ENCODE measurements around the gene EFCAB9. TPM values are rescaled to one million over a fixed set of nuclear protein-coding genes. Genes with fewer than 3 reads are reported as not detected.

The EFCAB9 gene
- total RNA-seq, 1 donor from 2014 or later, result not detected

- no peak for FAIRE-seq
- no peak for DNase-seq (ENCODE audit: low spot score in 2 of 2)
Measured at GRCh38 chr5:172234031-172234430, 40.1 kb downstream of the EFCAB9 start.

- FAIRE-seq, result no peak
- no peak for DNase-seq (ENCODE audit: low spot score in 2 of 2)
Measured at GRCh38 chr5:172235132-172235780, 41.3 kb downstream of the EFCAB9 start.

- no peak for DNase-seq (ENCODE audit: low spot score in 2 of 2)
- no peak for FAIRE-seq
Measured at GRCh38 chr5:172235827-172236736, 42.1 kb downstream of the EFCAB9 start.

GRCh38 chr5:172238334-172238733 lies 44.4 kb downstream of the EFCAB9 start:
- DNase-seq (ENCODE audit: low spot score in 2 of 2) (no peak), FAIRE-seq (no peak)

GRCh38 chr5:172243302-172243701 lies 49.3 kb downstream of the EFCAB9 start:
- no peak for DNase-seq (ENCODE audit: low spot score in 2 of 2)
- FAIRE-seq, result no peak

GRCh38 chr5:172245046-172245445 lies 51.1 kb downstream of the EFCAB9 start:
- no peak for DNase-seq (ENCODE audit: low spot score in 2 of 2)
- no peak for FAIRE-seq

GRCh38 chr5:172245703-172246125 lies 51.7 kb downstream of the EFCAB9 start:
- DNase-seq (ENCODE audit: low spot score in 2 of 2) (no peak), FAIRE-seq (no peak)

- DNase-seq (ENCODE audit: low spot score in 2 of 2) (no peak), FAIRE-seq (no peak)
Measured at GRCh38 chr5:172248637-172249036, 54.7 kb downstream of the EFCAB9 start.

- DNase-seq (ENCODE audit: low spot score in 2 of 2) (no peak), FAIRE-seq (no peak)
Measured at GRCh38 chr5:172251419-172251818, 57.4 kb downstream of the EFCAB9 start.

GRCh38 chr5:172252501-172252900 lies 58.5 kb downstream of the EFCAB9 start:
- DNase-seq (ENCODE audit: low spot score in 2 of 2), result no peak
- FAIRE-seq, result no peak

Small RNA genes within 50 kb of the gene (small RNA-seq; reads per million reads assigned to genes)
- not detected for gene RF00191

Other genes starting within 250 kb of the EFCAB9 start
- 159 TPM for gene FBXW11, start 187.5 kb upstream of the EFCAB9 start, total RNA-seq
- gene STK10, start 5.9 kb upstream of the EFCAB9 start, total RNA-seq, result 4.5 TPM
- 67.3 TPM for gene UBTD2, start 89.6 kb downstream of the EFCAB9 start, total RNA-seq